Measurements from ENCODE around the gene SP140. TPM values are rescaled to one million over a fixed set of nuclear protein-coding genes. Genes with fewer than 3 reads are reported as not detected.
"Not testable (repeated sequence)": the region's sequence is repeated elsewhere in the genome, so short reads cannot be mapped to it uniquely, and the experiment has no call there.

Gene SP140
- total RNA-seq, 8 experiments from 2014 or later, result 0.38 to 1.4 (median 0.76) TPM; not detected in 1

DNA sequence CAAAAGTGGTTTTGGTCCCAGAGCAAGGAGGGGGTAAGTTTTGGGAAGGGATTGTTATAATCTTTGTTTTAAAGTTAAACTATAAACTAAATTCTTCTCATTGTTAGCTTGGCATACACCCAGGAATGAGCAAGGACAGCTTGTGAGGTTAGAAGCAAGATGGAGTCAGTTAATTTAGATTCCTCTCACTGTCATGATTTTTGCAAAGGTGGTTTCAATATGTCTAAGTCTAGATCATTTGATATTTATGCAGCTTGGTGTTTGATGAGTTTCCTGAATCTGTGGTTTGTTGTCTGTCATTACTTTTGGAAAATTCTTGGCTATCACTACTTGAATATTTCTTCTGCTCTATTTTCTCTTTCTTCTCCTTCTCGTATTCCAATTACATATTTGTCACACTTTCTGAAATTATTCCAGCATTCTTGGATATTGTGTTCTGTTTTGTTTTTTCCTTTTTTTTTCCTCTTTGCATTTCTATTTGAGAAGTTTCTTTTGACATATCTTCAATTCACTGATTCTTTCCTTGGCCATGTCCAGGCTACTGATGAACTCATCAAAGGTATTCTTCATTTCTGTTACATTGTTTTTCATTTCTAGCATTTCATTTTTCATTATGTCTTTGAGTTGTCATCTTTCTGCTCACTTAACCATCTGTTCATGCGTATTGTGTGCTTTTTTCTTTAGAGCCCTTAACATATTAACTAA lies 5.1 kb downstream of the SP140 start:
- in situ Hi-C loops (cut with MboI; ENCODE audit: low pct_unique_long_range_greater_than_20kb in 2 of 9, low sequenced_read_pairs in 9 of 9, unreplicated experiment in 9 of 9), result no loop called here
- Histone ChIP-seq H3K4me1 (replicated peaks in 1 of 2) (no peaks in the 10 kb centered on the region), H3K27ac (no peak overlapping the region), H3K4me3 (no peak overlapping the region)
- 35 to 89% (median 75%) methylated on average over 1 to 2 of the region's 2 CpGs; no CpG with 5 or more reads in 1 of the 10 experiments for WGBS, 10 experiments
- no peak for ATAC-seq (replicated peaks in 6 of 8)

DNA sequence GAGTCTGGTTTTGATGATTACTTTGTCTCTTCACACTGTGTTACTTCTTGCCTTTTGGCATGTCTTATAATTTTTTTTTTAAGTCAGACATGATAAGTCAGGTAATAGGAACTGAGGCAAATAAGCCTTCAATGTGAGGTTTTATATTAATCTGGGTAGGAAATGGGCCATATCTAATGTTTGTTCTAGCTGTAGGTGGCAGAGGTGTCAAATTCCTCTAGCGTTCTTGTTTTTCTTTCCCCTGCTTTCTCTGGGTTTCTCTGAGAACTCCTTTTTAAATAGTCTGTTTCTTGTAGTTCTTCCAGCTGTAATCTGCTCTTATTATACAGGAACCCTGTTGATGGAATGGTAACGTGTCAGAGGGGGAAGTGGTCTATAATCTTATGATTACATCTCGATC lies 5.7 kb downstream of the SP140 start:
- no peak for ATAC-seq (replicated peaks in 6 of 8)
- H3K4me3 ChIP-seq, result no peak overlapping the region
- in situ Hi-C loops (cut with MboI; ENCODE audit: low pct_unique_long_range_greater_than_20kb in 2 of 9, low sequenced_read_pairs in 9 of 9, unreplicated experiment in 9 of 9), result no loop called here
- no peak overlapping the region for H3K27ac ChIP-seq
- H3K4me1 ChIP-seq (replicated peaks in 1 of 2), result no peaks in the 10 kb centered on the region
- WGBS, 10 experiments, result 53 to 83% (median 68%) methylated on average over 1 to 3 of the region's 3 CpGs

DNA sequence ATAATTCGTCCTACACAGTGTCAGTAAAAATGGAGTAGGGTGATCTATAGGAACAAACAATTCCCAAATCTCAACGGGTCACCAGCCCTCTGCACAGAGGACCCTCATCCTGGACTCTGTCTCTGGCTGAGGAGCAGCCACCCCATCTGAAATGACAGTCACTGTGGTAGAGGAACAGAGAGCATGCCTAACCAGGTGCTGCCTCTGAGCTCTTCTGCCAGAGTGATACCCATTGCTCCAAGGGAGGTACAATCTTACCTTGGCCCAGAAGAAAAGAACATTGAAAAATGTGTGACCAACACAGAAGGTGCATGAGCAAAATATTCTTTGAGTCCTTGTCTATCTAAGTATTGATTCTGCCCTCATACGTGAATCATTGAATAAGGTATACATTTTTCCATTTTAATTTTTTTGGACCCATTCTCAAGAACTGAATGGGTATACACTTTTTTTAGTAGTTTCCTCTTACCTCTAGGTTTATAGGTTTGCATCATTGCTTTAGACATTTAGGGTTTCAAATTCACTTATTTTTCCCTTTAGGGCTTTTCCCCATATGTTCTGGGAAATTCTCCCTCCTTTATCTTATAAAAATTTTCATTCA lies 8.7 kb downstream of the SP140 start:
- Histone ChIP-seq H3K4me3 (no peak overlapping the region), H3K27ac (no peak overlapping the region), H3K4me1 (replicated peaks in 1 of 2) (no peaks in the 10 kb centered on the region)
- in situ Hi-C loops (cut with MboI; ENCODE audit: low pct_unique_long_range_greater_than_20kb in 2 of 9, low sequenced_read_pairs in 9 of 9, unreplicated experiment in 9 of 9), result no loop called here
- WGBS, 10 experiments, result 40 to 85% (median 55%) methylated on average over 1 to 3 of the region's 3 CpGs
- no peak for ATAC-seq (replicated peaks in 6 of 8)

DNA sequence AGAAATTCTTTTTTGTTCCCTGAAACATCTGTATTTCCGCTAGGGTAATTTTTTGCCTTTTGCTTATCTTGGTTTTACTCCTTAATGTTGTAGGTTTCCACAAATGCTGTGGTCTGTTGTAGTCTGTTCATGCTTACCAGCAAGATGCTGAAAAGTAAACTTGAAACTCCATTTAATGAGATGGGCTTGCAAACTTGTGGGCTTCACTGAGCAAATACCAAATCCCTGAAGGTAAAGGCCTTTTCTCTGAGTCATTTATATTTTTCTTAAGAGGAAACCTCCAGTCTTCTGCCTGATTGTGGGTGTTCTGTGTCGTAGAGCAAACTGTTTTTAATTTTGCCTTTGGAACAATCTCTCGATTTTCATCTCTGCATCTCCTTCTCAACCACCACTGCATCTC lies 9.3 kb downstream of the SP140 start:
- no peak overlapping the region for H3K4me3 ChIP-seq
- H3K27ac ChIP-seq, result no peak overlapping the region
- in situ Hi-C loops (cut with MboI; ENCODE audit: low pct_unique_long_range_greater_than_20kb in 2 of 9, low sequenced_read_pairs in 9 of 9, unreplicated experiment in 9 of 9), result no loop called here
- ATAC-seq (replicated peaks in 6 of 8), result no peak
- no peaks in the 10 kb centered on the region for H3K4me1 ChIP-seq (replicated peaks in 1 of 2)
- 29 to 94% (median 61%) methylated on average over 1 to 3 of the region's 3 CpGs for WGBS, 10 experiments

DNA sequence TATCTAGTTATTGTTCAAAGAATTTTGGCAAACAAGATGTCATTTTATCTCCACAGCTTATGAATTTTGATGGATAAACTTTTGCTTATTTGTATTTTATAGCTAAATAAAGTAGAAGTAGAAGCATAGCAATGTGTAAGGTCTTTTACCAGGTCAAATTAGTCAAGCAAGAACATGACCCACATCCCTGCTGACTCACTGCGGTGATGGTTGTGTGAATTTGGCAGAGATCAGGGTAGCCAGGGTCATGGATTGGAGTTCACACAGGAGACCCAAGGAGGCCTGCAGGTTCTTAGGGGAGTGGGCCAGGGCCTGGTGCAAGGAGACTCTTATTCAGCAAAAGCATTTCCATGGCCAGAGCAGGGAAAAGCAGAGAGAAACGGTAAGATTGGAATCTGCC lies 18.7 kb downstream of the SP140 start:
- WGBS, 10 experiments, result 0 to 100% (median 81%) methylated on average over 1 to 2 of the region's 2 CpGs
- H3K4me3 ChIP-seq, result no peak overlapping the region
- in situ Hi-C loops (cut with MboI; ENCODE audit: low pct_unique_long_range_greater_than_20kb in 2 of 9, low sequenced_read_pairs in 9 of 9, unreplicated experiment in 9 of 9), result no loop called here
- no peaks in the 10 kb centered on the region for H3K4me1 ChIP-seq (replicated peaks in 1 of 2)
- no peak overlapping the region for H3K27ac ChIP-seq
- ATAC-seq (replicated peaks in 6 of 8), result no peak

- 0 to 62% (median 28%) methylated on average over 1 to 3 of the region's 3 CpGs for whole genome bisulfite sequencing, 10 experiments
- no peak overlapping the region for H3K27ac ChIP-seq
- in situ Hi-C loops (cut with MboI; ENCODE audit: low pct_unique_long_range_greater_than_20kb in 2 of 9, low sequenced_read_pairs in 9 of 9, unreplicated experiment in 9 of 9), result no loop called here
Measured at GRCh38 chr2:230246206-230246605, 20.7 kb downstream of the SP140 start.

GRCh38 chr2:230250231-230250630 lies 24.7 kb downstream of the SP140 start:
- no peak overlapping the region for H3K4me3 ChIP-seq
- ATAC-seq (replicated peaks in 6 of 8), result no peak
- in situ Hi-C loops (cut with MboI; ENCODE audit: low pct_unique_long_range_greater_than_20kb in 2 of 9, low sequenced_read_pairs in 9 of 9, unreplicated experiment in 9 of 9), result no loop called here
- WGBS, 10 experiments, result 63 to 100% (median 88%) methylated on average over 1 to 2 of the region's 2 CpGs; no CpG with 5 or more reads in 5 of the 10 experiments
- H3K27ac ChIP-seq, result no peak overlapping the region
- no peaks in the 10 kb centered on the region for H3K4me1 ChIP-seq (replicated peaks in 1 of 2)

More at GRCh38 chr2:230246206-230246605, 20.7 kb downstream of the SP140 start:
- no peaks in the 10 kb centered on the region for H3K4me1 ChIP-seq (replicated peaks in 1 of 2)
- no peak overlapping the region for H3K4me3 ChIP-seq
- ATAC-seq (replicated peaks in 6 of 8), result no peak

DNA sequence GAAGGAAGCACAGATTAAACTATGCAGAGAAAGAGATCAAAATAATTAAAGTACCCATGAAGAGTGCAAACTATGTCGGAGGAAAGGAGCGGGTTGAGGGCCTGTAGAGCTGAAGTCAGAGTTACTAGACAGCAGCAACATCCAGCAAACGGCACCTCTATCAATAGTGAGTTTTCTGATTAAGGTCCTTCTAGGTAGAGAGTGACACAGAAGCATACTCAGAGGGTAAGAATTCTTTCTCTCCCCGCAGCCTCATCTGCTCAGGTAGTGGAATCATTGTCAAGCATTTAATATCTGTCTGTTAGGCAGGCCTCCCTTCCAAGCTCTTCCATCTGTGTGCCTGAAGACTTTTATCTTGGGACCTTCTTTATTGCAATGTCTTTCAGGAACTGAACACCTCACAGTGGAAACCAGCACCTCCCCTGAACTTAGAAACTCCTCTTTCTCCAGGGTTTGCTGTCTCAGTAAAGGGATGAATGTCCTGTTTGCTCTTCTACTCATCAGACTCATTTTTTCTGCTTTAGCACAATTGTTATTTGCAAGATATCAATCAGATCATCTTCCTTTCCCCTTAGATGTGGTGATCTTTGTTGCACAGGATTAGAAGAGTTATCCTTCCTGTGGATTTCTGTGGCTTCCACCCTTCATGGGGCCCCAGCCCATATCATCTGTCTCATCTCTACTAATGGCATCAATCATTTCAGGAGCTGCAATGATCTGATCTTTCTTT lies 28.8 kb downstream of the SP140 start:
- H3K4me1 ChIP-seq (replicated peaks in 1 of 2), result no peaks in the 10 kb centered on the region
- in situ Hi-C loops (cut with MboI; ENCODE audit: low pct_unique_long_range_greater_than_20kb in 2 of 9, low sequenced_read_pairs in 9 of 9, unreplicated experiment in 9 of 9), result no loop called here
- 35 to 75% (median 67%) methylated on average over 3 to 4 of the region's 4 CpGs; no CpG with 5 or more reads in 2 of the 10 experiments for WGBS, 10 experiments
- H3K4me3 ChIP-seq, result no peak overlapping the region
- ATAC-seq (replicated peaks in 6 of 8), result no peak
- no peak overlapping the region for H3K27ac ChIP-seq

GRCh38 chr2:230256733-230257332 lies 31.3 kb downstream of the SP140 start:
- WGBS, 10 experiments, result 51 to 100% (median 87%) methylated on average over 1 to 3 of the region's 3 CpGs; no CpG with 5 or more reads in 1 of the 10 experiments
- Histone ChIP-seq H3K4me3 (no peak overlapping the region), H3K4me1 (replicated peaks in 1 of 2) (no peaks in the 10 kb centered on the region), H3K27ac (no peak overlapping the region)
- no peak for ATAC-seq (replicated peaks in 6 of 8)
- in situ Hi-C loops (cut with MboI; ENCODE audit: low pct_unique_long_range_greater_than_20kb in 2 of 9, low sequenced_read_pairs in 9 of 9, unreplicated experiment in 9 of 9), result no loop called here

- Histone ChIP-seq H3K4me3 (no peak overlapping the region), H3K4me1 (replicated peaks in 1 of 2) (no peaks in the 10 kb centered on the region), H3K27ac (no peak overlapping the region)
- WGBS, 10 experiments, result 4 to 94% (median 82%) methylated on average over 2 to 4 of the region's 4 CpGs
- no peak for ATAC-seq (replicated peaks in 6 of 8)
- in situ Hi-C loops (cut with MboI; ENCODE audit: low pct_unique_long_range_greater_than_20kb in 2 of 9, low sequenced_read_pairs in 9 of 9, unreplicated experiment in 9 of 9), result no loop called here
Measured at GRCh38 chr2:230258483-230258882, 32.9 kb downstream of the SP140 start.

- no peak for ATAC-seq (replicated peaks in 6 of 8)
- in situ Hi-C loops (cut with MboI; ENCODE audit: low pct_unique_long_range_greater_than_20kb in 2 of 9, low sequenced_read_pairs in 9 of 9, unreplicated experiment in 9 of 9), result no loop called here
- Histone ChIP-seq H3K4me1 (replicated peaks in 1 of 2) (no peaks in the 10 kb centered on the region), H3K4me3 (no peak overlapping the region), H3K27ac (no peak overlapping the region)
- WGBS, 10 experiments, result 41 to 96% (median 86%) methylated on average over 3 to 5 of the region's 5 CpGs; no CpG with 5 or more reads in 1 of the 10 experiments
Measured at GRCh38 chr2:230262246-230262645, 36.7 kb downstream of the SP140 start.

DNA sequence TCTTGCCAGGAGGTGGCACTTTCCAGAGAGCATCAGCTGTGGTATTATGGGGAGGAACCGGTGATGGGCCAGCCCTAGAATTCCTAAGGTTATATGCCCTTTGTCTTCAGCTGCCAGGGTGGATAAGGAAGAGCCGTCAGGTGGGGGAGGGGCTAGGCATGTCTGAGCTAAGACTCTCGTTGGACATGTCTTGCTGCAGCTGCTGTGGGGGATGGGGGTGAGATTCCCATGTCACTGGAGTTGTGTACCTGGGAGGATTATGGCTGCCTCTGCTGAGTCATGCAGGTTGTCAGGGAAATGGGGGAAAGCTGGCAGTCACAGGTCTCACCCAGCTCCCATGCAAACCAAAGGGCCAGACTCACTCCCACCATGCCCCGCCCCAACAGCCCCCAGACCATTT lies 39.4 kb downstream of the SP140 start:
- in situ Hi-C loops (cut with MboI; ENCODE audit: low pct_unique_long_range_greater_than_20kb in 2 of 9, low sequenced_read_pairs in 9 of 9, unreplicated experiment in 9 of 9); ATAC-seq (replicated peaks in 6 of 8): not testable (repeated sequence)
- 100% methylated on average over 1 of the region's 4 CpGs; no CpG with 5 or more reads in 9 of the 10 experiments for WGBS, 10 experiments

DNA sequence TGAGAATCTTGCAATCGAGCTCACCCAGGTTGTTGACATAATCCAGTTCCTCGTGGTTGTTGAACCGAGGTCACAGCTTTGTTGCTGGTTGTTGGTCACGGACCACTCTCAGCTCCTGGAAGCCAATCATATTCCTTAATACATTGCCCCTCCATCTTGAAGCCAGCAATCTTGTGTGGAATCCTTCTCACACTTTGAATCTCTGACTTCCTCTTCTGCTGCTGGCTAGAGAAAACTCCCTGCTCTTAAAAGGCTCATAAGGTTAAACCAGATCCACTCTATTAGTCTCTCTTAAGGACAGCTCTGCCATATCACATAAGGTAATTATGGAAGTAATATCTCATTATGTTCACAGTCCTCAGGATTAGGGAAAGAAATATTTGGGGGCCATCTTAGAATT lies 41.1 kb downstream of the SP140 start:
- no peak for ATAC-seq (replicated peaks in 6 of 8)
- 47 to 94% (median 85%) methylated on average over 1 to 4 of the region's 4 CpGs; no CpG with 5 or more reads in 5 of the 10 experiments for WGBS, 10 experiments
- in situ Hi-C loops (cut with MboI; ENCODE audit: low pct_unique_long_range_greater_than_20kb in 2 of 9, low sequenced_read_pairs in 9 of 9, unreplicated experiment in 9 of 9), result no loop called here
- no peaks in the 10 kb centered on the region for H3K4me1 ChIP-seq (replicated peaks in 1 of 2)
- no peak overlapping the region for H3K27ac ChIP-seq
- H3K4me3 ChIP-seq, result no peak overlapping the region

More for the DNA sequence above, 39.4 kb downstream of the SP140 start:
- not testable (repeated sequence) for H3K4me1 ChIP-seq (replicated peaks in 1 of 2); H3K27ac ChIP-seq; H3K4me3 ChIP-seq

Data from motor neuron (in vitro differentiated cells).